Gastrocnemius medialis (tissue), 4 donors: ENCODE results near the gene DNAJA4.

Experiments used
- POLR2A ChIP-seq, 2 donors: fragments of 450-650 bp; IDR thresholded peaks; one replicate each; pipeline ENCODE4 v1.6.1; 2017; ENCODE audit warnings: antibody characterized with exemption in 2 of 2, mild to moderate bottlenecking in 2 of 2, moderate library complexity in 2 of 2
- TF ChIP-seq, protein P1 (sequence below), 5 experiments: fragments of 450-650 bp in 3 of 5; fragments of 200-600 bp in 2 of 5; sonication (generic) in 2 of 5; IDR thresholded peaks in 4 of 5; conservative IDR thresholded peaks in 1 of 5; 1 replicate in 4 of 5; 2 replicates in 1 of 5; pipeline ENCODE4 v1.5.1; 2016 to 2019; ENCODE audit warnings: antibody characterized with exemption in 5 of 5, mild to moderate bottlenecking in 3 of 5, moderate library complexity in 3 of 5

GRCh38 chr15:78263907-78264303 is 457 bp upstream of the DNAJA4 start:
- TF ChIP-seq, protein P1, sequence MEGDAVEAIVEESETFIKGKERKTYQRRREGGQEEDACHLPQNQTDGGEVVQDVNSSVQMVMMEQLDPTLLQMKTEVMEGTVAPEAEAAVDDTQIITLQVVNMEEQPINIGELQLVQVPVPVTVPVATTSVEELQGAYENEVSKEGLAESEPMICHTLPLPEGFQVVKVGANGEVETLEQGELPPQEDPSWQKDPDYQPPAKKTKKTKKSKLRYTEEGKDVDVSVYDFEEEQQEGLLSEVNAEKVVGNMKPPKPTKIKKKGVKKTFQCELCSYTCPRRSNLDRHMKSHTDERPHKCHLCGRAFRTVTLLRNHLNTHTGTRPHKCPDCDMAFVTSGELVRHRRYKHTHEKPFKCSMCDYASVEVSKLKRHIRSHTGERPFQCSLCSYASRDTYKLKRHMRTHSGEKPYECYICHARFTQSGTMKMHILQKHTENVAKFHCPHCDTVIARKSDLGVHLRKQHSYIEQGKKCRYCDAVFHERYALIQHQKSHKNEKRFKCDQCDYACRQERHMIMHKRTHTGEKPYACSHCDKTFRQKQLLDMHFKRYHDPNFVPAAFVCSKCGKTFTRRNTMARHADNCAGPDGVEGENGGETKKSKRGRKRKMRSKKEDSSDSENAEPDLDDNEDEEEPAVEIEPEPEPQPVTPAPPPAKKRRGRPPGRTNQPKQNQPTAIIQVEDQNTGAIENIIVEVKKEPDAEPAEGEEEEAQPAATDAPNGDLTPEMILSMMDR (IDR thresholded peaks at IDR 0.05 in 4 of 5, conservative IDR thresholded peaks at IDR 0.05 in 1 of 5) = no peak
- TF ChIP-seq POLR2A (IDR thresholded peaks at IDR 0.05) = no peak
